OCI-LY1 (cell line): ENCODE data around the gene YKT6.

ENCODE experiments used
- H2AFZ ChIP-seq: fragments of 200-600 bp; sonication (generic), shearing (Covaris generic); 2 replicates; pipeline ENCODE4 v1.6.0; 2014; ENCODE audit warnings: antibody characterized with exemption, mild to moderate bottlenecking, low read length
- H3F3A ChIP-seq: fragments of 200-600 bp; sonication (generic), shearing (Covaris generic); 2 replicates; pipeline ENCODE4 v1.6.0; 2014; ENCODE audit warnings: mild to moderate bottlenecking, antibody characterized with exemption, low read length, moderate library complexity; ENCODE audit not compliant: insufficient read depth
- H3K27ac ChIP-seq: fragments of 200-600 bp; sonication (generic); 2 replicates; pipeline ENCODE4 v1.5.1; 2014; ENCODE audit warnings: low read length, mixed run types, mild to moderate bottlenecking, low read depth; ENCODE audit not compliant: poor library complexity, severe bottlenecking
- H3K27me3 ChIP-seq: fragments of 200-600 bp; sonication (generic); 2 replicates; pipeline ENCODE4 v1.6.0; 2014; ENCODE audit warnings: antibody characterized with exemption, mild to moderate bottlenecking, low read length, moderate library complexity; ENCODE audit not compliant: insufficient read depth
- H3K36me3 ChIP-seq: fragments of 200-600 bp; sonication (generic); 2 replicates; pipeline ENCODE4 v1.6.1; 2014; ENCODE audit warnings: mild to moderate bottlenecking, antibody characterized with exemption, low read length, moderate library complexity, mixed read lengths; ENCODE audit not compliant: insufficient read depth
- H3K4me1 ChIP-seq: fragments of 200-600 bp; sonication (generic); 2 replicates; pipeline ENCODE4 v1.5.1; 2014; ENCODE audit warnings: mild to moderate bottlenecking, low read length, moderate library complexity; ENCODE audit not compliant: insufficient read depth, severe bottlenecking
- H3K4me2 ChIP-seq: fragments of 200-600 bp; sonication (generic), shearing (Covaris generic); 2 replicates; pipeline ENCODE4 v1.6.1; 2014; ENCODE audit warnings: low read length
- H3K4me3 ChIP-seq: fragments of 200-600 bp; sonication (generic); 2 replicates; pipeline ENCODE4 v1.5.1; 2014; ENCODE audit warnings: low read length, low read depth, mild to moderate bottlenecking, mixed read lengths; ENCODE audit not compliant: poor library complexity, severe bottlenecking
- H3K79me2 ChIP-seq: fragments of 200-600 bp; shearing (Covaris generic); 2 replicates; pipeline ENCODE4 v1.6.1; 2016; ENCODE audit warnings: mixed run types, low read length, mixed read lengths; ENCODE audit not compliant: insufficient read depth
- H3K9ac ChIP-seq: fragments of 200-600 bp; sonication (generic), shearing (Covaris generic); 2 replicates; pipeline ENCODE4 v1.6.1; 2014; ENCODE audit warnings: mild to moderate bottlenecking, low read length, mixed read lengths
- H3K9me2 ChIP-seq: fragments of 200-600 bp; sonication (generic), shearing (Covaris generic); 2 replicates; pipeline ENCODE4 v1.6.1; 2014; ENCODE audit warnings: low read depth, mild to moderate bottlenecking, low read length, mixed read lengths
- H3K9me3 ChIP-seq: fragments of 200-600 bp; shearing (Covaris generic); 2 replicates; pipeline ENCODE4 v1.6.1; 2014; ENCODE audit warnings: low read length, mixed read lengths
- H4K20me1 ChIP-seq: fragments of 200-600 bp; sonication (generic), shearing (Covaris generic); 2 replicates; pipeline ENCODE4 v1.6.0; 2016; ENCODE audit warnings: mild to moderate bottlenecking, low read length; ENCODE audit not compliant: insufficient read depth
- CTCF ChIP-seq: fragments of 200-600 bp; sonication (generic), shearing (Covaris generic); IDR thresholded peaks from 2 replicates; pipeline ENCODE4 v1.5.1; 2017; ENCODE audit warnings: mild to moderate bottlenecking, antibody characterized with exemption, low read length, moderate library complexity, mixed read lengths
- EZH2 ChIP-seq: fragments of 200-600 bp; sonication (generic), shearing (Covaris generic); IDR thresholded peaks from 2 replicates; pipeline ENCODE4 v1.8.0; 2017; ENCODE audit warnings: borderline replicate concordance, mixed run types, mild to moderate bottlenecking, antibody characterized with exemption, low read length, moderate library complexity, mixed read lengths

The YKT6 gene

DNA sequence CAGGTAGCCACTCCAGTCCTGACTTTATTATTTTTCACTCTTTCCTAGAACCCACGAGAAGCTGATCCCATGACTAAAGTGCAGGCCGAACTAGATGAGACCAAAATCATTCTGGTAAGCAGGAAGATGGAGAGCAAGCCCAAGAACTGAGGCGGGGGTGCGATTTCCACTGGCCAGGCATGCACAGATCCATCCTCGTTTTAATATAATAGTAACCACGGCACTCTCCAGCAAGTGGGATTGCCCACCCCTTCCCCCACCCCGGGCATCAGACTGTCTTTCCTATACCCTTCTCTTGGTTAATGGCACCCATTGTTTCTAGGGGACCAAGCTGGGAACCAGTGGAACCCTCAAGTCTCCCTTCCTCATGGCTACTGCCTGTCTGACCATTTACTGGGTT, 7.3 kb downstream of the YKT6 start:
- Histone ChIP-seq H3K9me2 (no peaks in the 10 kb centered on the region), H3K27ac (no peak overlapping the region), H3K27me3 (no peaks in the 10 kb centered on the region), H3K4me1 (no peaks in the 10 kb centered on the region), H3K4me3 (no peak overlapping the region), H3K9ac (no peak overlapping the region), H3K36me3 (peaks cover 88% of the 10 kb centered on the region), H3K79me2 (0 out of 2 replicates have a peak, but pooled peaks cover 7% of the 10 kb centered on the region), H3K4me2 (no peak overlapping the region), H3K9me3 (no peaks in the 10 kb centered on the region), H3F3A (no peaks in the 10 kb centered on the region), H2AFZ (no peak overlapping the region), H4K20me1 (no peaks in the 10 kb centered on the region)
- TF ChIP-seq CTCF (no peak), EZH2 (no peak)

GRCh38 chr7:44210107-44210506, 9.3 kb downstream of the YKT6 start:
- H3K36me3 ChIP-seq = peaks cover 83% of the 10 kb centered on the region

GRCh38 chr7:44211126-44211675, 10.4 kb downstream of the YKT6 start:
- Histone ChIP-seq H3K79me2 (no peaks in the 10 kb centered on the region), H3K27ac (no peak overlapping the region), H3K36me3 (peaks cover 72% of the 10 kb centered on the region), H4K20me1 (no peaks in the 10 kb centered on the region), H3K27me3 (no peaks in the 10 kb centered on the region), H3K9me3 (no peaks in the 10 kb centered on the region), H3F3A (no peaks in the 10 kb centered on the region), H3K4me2 (no peak overlapping the region), H3K9ac (no peak overlapping the region), H3K4me1 (peaks cover 11% of the 10 kb centered on the region), H3K4me3 (no peak overlapping the region), H3K9me2 (no peaks in the 10 kb centered on the region), H2AFZ (no peak overlapping the region)
- TF ChIP-seq CTCF (no peak), EZH2 (no peak)

More at GRCh38 chr7:44210107-44210506, 9.3 kb downstream of the YKT6 start:
- no peak overlapping the region for H2AFZ ChIP-seq
- no peak overlapping the region for H3K4me2 ChIP-seq
- no peaks in the 10 kb centered on the region for H3F3A ChIP-seq
- no peak overlapping the region for H3K27ac ChIP-seq
- no peaks in the 10 kb centered on the region for H4K20me1 ChIP-seq
- H3K9me3 ChIP-seq = no peaks in the 10 kb centered on the region
- no peaks in the 10 kb centered on the region for H3K9me2 ChIP-seq
- no peak overlapping the region for H3K9ac ChIP-seq
- H3K27me3 ChIP-seq = no peaks in the 10 kb centered on the region
- no peak for TF ChIP-seq EZH2
- TF ChIP-seq CTCF = no peak
- H3K4me3 ChIP-seq = no peak overlapping the region
- H3K79me2 ChIP-seq = no peaks in the 10 kb centered on the region
- H3K4me1 ChIP-seq = peaks cover 11% of the 10 kb centered on the region
